ENCODE measurements around the gene C1GALT1.

Gene C1GALT1

DNA sequence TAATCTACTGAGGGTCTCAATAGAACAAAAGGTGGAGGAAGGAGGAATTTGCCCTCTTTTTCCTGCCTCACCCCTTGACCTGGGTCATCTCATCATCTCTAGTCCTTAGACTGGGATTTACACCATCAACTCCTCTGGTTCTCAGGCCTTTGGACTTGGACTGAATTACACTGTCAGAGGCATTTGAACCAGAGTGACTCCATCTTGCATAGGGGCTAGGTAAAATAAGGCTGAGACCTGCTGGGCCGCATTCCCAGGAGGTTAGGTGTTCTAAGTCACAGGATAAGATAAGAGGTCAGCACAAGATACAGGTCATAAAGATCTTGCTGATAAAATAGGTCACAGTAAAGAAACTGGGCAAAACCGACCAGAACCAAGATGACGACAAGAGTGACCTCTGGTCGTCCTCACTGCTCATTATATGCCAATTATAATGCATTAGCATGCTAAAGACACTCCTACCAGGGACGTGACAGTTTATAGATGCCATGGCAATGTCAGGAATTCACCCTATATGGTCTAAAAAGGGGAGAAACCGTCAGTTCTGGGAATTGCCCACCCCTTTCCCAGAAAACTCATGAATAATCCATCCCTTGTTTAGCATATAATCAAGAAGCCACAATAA is 84.0 kb downstream of the C1GALT1 start:
- no peak for DNase-seq (ENCODE audit: low read depth in 2 of 2, low spot score in 1 of 2)

DNA sequence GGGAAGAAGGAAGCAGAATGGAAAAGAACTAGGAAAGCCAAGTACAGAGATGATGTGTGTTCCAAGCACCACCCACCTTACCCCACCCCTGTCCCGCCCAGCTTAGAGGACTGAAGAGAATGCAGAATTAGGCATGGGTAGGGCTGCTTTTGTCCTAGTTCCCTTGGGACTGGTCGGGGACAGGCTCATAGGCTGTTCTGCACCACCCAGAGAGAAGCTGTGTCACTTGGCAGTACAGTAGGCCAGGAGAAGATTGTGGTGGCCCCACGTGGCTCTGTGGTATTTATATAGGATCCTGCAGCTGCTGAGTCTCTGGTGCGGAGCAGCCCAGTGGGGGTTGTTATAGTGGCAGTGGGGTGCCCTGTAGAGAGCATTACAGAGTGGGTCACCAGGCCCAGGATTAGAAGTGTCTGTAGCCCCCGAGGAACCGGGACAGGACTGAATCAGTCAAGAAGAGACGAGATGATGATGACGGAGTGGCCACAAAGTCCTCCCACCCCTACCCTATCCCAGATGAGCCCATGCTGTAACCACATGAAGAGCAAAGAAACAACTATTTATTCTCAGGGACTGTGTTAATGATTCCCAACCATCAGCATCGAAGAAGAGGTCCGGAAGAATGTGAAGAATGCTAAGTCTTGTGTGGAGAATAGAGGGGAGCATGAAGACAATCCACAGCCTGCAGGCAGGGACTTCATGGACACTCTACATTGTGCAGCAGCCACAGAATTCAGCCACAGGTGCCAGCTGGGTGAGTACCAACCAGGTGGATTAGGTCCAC is 88.9 kb downstream of the C1GALT1 start:
- DNase-seq (ENCODE audit: low read depth in 2 of 2, low spot score in 1 of 2), result no peak

DNA sequence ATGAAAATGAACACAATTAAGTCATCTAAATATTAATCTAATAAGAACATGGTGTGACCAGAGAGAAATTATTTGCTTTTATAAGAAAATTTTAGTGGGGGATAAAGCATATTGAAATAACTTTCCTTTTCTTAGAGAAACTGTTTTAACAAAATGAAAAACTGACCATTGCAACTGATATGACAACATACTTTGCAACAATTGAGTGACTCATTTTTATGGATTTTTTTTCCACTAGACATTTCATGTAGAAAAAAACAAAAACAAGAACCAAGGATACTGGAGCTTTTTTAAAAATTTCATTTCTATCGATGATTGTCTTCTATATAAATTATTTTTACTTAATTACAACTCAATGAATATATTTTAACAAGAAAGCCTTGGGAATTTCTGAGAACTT is 90.0 kb downstream of the C1GALT1 start:
- DNase-seq (ENCODE audit: low read depth in 2 of 2, low spot score in 1 of 2), result no peak

DNA sequence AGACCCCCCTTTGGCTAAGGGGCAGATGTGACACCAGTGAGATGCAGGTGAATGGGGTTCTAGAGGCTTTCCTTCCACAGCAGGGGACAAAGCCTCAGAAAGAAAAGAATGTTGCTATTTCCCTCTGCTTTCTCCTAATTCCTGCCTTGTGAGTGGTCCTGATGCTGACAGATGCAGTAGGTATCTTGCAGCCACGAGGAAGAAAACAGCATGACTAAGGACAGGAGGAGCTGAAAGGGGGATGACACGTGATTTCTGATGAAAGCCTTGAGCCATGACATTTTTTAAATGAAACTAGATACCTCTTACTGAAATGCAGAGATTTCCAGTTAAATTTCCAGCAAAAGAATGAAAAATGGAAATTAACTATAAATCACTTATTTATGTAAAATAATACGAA is 92.4 kb downstream of the C1GALT1 start:
- no peak for DNase-seq (ENCODE audit: low read depth in 2 of 2, low spot score in 1 of 2)

DNA sequence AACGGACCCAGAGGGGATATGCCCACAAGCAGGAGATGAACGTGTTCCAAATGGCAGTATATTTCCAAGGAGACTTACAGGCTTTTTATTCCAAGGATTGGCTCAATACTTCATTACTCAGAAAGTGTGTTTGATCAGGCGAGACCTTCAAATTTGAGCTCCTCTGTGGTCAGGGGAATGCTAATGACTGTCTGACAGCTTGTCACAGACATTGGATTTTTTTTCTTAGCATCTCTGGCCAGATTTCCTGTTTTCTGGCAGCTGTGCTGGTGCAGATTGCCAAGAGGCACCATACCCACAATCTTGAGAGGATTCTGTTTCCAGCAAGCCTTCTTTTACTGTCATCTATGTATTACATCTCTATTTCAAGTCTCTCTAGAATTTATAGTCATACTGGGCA is 93.8 kb downstream of the C1GALT1 start:
- no peak for DNase-seq (ENCODE audit: low read depth in 2 of 2, low spot score in 1 of 2)

GRCh38 chr7:7290429-7291122 is 108.2 kb downstream of the C1GALT1 start:
- DNase-seq (ENCODE audit: low read depth in 2 of 2, low spot score in 1 of 2), result no peak

- no peak for DNase-seq (ENCODE audit: low read depth in 2 of 2, low spot score in 1 of 2)
Observed at GRCh38 chr7:7292085-7292484, 109.7 kb downstream of the C1GALT1 start.

DNA sequence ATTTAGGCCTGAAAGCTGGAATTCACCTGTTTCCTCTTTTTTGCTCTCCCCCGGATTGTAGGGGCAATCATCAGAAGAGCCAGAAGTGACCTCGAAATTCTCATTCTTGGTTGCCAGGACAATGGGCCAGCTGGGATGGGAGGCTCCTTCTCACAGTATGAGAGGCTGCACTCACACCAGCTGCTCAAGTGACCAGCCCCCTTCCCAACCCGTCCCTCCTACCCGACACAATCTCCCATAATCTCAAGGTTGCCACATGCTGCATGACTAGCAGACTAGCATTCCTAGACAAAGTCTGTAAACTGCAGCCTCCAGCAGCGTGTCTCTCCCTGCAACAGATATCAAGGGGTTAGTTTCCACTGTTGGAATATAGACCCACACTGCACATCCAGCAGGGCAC is 110.3 kb downstream of the C1GALT1 start:
- no peak for DNase-seq (ENCODE audit: low read depth in 2 of 2, low spot score in 1 of 2)

- no peak for DNase-seq (ENCODE audit: low read depth in 2 of 2, low spot score in 1 of 2)
Observed at GRCh38 chr7:7293092-7293491, 110.7 kb downstream of the C1GALT1 start.

DNA sequence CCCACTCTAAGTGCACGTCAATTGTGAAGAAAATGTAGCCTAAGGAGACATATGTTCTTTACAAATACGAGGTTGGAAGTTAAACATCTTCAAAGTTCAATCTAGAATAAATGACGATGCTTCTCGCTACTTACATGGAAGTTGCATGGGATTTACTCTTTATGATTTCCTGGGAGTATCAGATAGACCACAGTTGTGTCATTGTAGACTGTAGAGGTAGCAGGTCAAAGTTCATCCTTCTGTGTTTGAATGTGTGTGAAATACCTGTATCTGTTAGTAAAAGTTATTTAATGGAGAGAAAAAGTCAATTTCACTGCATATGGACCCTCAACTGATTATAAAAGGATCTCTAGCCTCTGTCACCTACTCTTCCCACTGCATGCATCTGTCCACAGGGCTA is 112.6 kb downstream of the C1GALT1 start:
- DNase-seq (ENCODE audit: low read depth in 2 of 2, low spot score in 1 of 2), result no peak
